Skeletal muscle cell (primary cell): ENCODE data around the gene NINJ2.
"Not testable (repeated sequence)": the region's sequence is repeated elsewhere in the genome, so short reads cannot be mapped to it uniquely, and the experiment has no call there.

Source experiments
- DNase-seq: peaks from one replicate; pipeline ENCODE4 v3.0.0-alpha.2; 2010; ENCODE audit warnings: low read depth
- H3K4me3 ChIP-seq: 2 replicates; pipeline ENCODE4 v1.5.1; 2011; ENCODE audit warnings: low read depth, mild to moderate bottlenecking, control low read depth, low read length, moderate library complexity

Gene NINJ2

GRCh38 chr12:643475-644302 is 19.6 kb downstream of the NINJ2 start:
- DNase-seq, result no peak
- no peak overlapping the region for H3K4me3 ChIP-seq

DNA sequence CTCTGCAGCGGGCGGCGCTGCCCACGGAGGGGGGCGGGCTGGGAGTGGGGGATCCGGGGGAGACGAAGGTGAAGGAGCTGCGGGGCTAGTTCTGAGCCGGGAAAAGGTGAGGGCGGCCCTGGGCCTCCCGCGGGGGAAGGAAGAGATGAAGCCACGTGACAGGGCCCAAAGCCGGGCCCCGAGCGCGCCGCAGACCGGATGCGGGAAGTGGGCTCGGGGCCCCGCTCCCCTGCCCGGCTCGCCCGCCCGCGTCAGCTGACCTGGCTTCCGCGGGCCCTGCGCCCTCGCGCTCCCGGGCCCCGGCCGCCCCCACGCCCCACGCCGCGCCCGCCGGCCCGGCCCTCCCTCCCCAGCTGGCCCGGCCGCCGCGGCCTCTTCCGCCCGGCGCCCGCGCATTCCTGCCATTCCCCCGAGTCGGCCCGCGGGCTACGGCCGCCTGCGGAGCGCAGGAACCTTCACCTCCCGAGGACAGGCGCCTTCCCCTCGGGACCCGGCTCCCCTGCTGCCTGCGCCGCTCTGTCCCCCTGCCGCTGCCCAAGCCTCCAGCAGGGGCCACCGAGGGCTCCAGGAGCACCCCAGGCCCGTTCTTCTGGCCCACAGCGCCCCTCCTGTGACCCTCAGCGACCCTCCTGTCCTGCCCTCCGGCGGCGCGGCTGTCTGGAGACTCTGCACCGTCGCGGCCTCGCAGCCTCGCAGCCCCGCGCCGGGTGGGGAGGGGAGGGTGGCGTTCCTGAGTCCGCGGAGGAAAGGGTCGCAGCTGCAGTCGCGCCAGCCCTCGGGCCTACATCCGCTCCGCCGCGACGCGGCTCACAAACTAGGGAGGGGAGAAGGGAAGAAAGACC is 20.4 kb downstream of the NINJ2 start:
- DNase-seq, result no peak
- peak overlapping the region; percentile 38 for H3K4me3 ChIP-seq

GRCh38 chr12:641321-641720 is 21.9 kb downstream of the NINJ2 start:
- H3K4me3 ChIP-seq, DNase-seq: not testable (repeated sequence)

DNA sequence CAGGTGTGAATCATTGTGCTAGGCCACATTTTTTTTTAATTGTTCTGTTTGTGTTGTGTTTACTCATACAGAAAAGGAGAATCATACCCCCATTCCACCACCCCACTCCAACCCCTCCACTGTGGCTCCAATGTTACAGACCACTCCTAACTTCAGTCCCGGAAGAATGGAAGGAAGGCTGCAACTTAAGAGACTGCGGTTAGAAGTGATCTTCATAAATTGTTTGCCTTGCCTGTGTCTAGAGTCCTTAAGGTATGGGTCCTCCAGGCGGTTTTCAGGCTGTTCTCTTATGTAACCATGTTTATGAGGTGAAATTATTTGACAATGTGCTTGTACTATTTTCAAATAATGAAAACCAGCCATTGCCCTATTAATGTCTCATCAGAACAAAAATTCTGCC is 22.5 kb downstream of the NINJ2 start:
- H3K4me3 ChIP-seq, result no peak overlapping the region
- no peak for DNase-seq

GRCh38 chr12:639988-640387 is 23.3 kb downstream of the NINJ2 start:
- no peak for DNase-seq
- H3K4me3 ChIP-seq, result no peak overlapping the region

DNA sequence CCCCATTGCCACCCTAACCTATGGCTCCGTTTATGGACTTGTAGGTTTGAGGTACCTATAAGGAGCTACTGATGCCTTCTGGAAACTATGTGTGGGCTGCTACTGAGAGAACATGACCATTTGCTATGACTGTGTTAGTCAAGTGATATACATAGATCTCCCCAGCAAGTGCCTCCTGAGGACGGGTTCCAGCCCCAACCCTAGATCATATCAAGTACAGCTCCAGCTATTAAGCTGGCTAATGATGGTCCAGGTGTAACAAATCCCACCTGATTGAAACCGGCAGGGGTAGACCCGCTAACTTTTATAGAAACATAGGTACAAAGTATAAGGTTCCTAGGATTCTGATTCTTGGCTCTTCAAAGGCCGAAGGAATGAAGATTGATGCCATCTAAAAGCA is 23.7 kb downstream of the NINJ2 start:
- no peak overlapping the region for H3K4me3 ChIP-seq
- no peak for DNase-seq

DNA sequence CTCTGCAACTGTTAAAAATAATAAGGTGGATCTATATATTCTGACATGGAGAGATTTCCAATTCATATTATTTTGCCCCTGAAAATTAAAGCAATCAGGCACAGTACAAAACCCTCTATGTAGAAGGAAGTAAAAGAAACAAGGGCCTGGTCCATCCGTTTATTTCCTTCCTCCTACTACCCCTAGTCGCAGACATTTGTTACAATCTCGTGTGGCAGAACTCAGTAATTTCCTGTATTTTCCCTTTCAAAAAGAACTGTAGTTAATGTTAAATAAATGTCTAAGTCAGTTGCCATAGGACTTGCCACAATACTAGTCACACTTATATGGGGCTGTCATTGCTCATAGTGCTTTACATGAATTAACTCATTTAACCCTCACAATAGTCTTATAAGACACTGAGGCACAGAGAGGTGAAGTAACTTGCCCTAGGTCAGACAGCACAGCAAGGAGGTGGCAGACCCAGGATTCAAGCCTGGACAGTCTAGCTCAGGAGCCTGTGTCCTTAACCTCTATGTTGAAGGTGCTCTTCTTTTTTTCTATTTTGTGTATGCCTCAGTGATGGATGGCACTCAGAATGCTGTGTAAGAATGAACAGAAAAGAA is 24.2 kb downstream of the NINJ2 start:
- no peak overlapping the region for H3K4me3 ChIP-seq

DNA sequence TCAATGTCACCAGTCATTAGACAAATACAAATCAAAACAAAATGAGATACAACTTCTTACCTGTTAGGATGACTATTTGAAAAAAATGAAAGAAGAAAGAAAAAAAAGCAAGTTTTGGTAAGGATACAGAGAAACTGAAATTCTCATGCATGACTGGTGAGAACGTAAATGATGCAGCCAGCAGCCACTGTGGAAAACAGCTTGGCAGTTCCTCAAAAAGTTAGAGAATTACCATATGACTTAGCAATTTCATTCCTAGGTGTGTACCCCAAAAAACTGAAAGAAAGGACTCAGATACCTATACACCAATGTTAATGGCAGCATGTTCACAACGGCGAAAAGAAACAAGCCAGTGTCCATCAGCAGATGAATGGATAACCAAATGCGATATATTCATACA is 26.6 kb downstream of the NINJ2 start:
- no peak overlapping the region for H3K4me3 ChIP-seq
- DNase-seq, result no peak

More for the DNA sequence above, 24.2 kb downstream of the NINJ2 start:
- DNase-seq, result no peak

DNA sequence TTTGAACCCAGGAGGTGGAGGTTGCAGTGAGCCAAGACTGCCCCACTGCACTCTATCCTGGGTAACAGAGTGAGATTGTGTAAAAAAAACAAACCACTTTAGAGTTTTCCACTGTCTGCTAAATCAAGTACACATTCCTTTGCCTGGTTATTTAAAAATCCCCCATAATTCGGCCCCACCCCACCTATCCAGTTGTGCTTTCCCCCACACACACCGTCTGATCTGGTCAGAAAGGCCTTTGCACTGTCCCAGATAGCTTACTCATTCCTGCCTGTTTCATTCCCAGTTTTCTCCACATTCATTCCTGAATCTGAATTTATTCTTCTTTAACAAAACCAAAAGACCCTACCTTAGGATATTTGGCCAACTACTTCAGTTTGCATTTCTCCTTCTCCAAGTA is 29.5 kb downstream of the NINJ2 start:
- no peak for DNase-seq
- no peak overlapping the region for H3K4me3 ChIP-seq

DNA sequence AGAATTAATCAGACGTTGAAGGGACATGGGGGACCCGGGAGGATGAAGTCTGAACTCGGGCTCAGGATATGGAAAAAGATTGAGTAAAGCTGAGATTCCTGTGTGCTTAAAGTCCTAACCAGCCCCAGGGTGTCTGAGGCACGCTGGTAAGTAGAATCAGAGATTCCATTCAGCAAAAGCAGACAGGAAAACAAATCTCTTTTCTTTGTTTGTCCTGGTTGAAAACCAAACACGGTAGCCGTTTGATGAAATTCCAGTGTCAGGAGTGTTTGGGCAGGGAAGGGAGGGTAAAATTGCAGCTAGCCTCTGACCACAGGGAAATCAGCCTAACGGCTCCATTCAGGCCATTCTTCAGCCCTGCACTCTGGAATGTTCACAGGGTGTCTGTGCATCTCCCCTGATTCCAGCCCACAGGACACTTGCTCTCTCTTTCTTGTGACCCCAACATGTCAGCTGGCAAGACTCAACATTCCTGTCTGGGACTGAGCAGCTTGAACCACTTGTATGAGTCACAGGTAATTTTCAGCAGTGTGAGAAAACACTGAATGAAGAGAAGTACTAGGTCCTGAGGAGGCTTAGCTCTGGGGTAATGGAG is 31.0 kb downstream of the NINJ2 start:
- H3K4me3 ChIP-seq, result no peak overlapping the region
- peak; percentile 83 for DNase-seq

GRCh38 chr12:630656-631632 is 32.3 kb downstream of the NINJ2 start:
- H3K4me3 ChIP-seq, result no peak overlapping the region
- no peak for DNase-seq

- not testable (repeated sequence) for H3K4me3 ChIP-seq, DNase-seq
Observed at GRCh38 chr12:628742-629078, 34.5 kb downstream of the NINJ2 start.

DNA sequence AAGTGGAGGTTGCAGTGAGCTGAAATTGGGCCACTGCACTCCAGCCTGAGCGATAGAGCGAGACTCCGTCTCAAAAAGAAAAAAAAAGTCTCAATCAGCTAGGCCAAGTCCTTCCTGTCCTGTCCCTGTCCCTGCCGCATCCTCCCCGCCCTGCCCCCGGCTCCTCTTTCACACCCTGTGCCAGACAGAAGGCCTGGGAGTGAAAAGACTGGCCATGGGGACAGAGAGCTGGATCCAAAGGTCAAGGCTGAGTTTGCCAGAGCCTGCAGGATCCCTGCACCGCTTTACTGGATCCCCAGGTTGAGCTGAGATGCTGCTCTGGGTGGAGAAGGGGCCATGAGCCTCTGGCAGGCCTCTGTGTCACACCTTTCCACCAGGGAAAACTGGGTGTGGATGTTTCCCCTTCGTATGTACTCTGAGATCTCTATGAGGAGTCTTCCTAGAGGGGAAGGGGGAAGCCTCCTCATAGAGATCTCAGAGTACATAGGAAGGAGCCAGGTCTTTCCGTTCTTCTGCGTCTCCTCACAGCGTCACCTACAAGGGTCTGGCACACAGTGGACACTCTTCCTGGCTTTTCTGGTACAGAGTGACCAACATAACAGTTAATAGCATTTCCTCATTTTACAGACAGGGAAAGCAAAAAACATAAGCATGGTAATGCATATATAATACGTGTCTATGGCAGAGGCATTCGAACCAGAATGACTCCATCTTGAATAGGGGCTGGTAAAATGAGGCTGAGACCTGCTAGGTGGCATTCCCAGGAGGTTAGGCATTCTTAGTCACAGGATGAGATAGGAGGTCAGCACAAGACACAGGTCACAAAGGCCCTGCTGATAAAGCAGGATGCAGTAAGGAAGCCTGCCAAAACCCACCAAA is 35.1 kb downstream of the NINJ2 start:
- DNase-seq, result no peak
- H3K4me3 ChIP-seq, result no peak overlapping the region

DNA sequence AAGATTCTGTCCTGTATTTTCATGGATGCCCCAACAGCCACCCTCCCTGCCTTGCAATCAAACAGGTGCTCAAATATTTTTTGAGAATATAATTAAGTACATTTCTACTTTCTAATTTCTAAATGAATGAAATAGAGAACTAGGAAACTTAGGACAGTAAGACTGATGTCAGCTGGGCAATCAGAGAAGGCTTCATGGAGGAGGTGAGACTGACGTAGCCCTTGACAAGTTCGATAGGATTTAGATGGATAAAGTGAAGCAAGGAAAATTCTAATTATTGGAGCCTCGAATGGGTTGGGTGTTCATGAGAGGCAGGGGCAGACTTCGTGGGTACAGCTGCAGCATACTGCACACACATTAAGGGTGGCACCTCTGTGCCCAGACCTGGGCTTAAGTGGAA is 36.0 kb downstream of the NINJ2 start:
- DNase-seq, result no peak
- no peak overlapping the region for H3K4me3 ChIP-seq

DNA sequence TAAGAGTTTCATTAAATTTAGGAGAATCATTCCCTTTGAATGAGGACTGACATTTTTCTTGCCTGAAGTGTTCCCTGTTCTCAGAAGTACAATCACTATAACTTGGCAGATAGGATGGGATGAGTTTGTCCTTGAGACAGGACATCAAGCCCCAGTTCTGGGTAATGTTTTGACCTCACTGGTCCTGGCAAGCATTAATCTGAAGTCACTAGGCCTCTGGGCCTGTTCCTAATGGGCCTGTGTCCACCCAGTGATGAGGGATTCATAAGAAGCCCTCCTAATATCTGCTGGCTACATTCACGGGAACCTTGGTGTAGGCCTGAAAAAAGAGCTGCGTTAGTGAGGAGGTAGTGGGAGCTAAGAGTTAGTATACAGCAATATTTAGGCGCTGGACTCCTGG is 37.2 kb downstream of the NINJ2 start:
- DNase-seq, result no peak
- H3K4me3 ChIP-seq, result no peak overlapping the region

DNA sequence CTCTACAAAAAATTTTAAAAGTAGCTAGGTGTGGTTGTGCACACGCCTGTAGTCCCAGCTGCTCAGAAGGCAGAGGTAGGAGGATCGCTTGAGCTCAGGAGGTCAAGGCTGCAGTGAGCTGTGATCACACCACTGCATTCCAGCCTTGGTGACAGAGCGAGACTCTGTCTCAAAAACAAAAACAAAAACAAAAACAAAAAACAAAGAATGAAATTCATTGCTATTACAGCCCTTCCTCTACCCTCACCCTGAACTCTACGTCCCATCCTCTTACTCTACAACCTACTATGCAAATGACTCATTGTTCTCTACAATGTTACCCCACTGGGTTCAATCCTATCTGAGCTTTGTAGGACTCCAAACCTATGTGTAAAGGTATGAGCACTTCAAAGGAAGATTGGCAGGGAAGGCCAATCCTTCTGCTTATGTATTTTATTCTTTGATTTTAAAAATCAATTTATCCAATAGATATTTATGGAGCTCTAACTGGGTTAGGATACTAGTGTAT is 39.3 kb downstream of the NINJ2 start:
- no peak overlapping the region for H3K4me3 ChIP-seq
- no peak for DNase-seq

GRCh38 chr12:623172-623864 is 39.9 kb downstream of the NINJ2 start:
- no peak for DNase-seq
- H3K4me3 ChIP-seq, result no peak overlapping the region
